ENCODE results near the gene S100PBP. TPM values are rescaled to one million over a fixed set of nuclear protein-coding genes. Genes with fewer than 3 reads are reported as not detected.

Gene S100PBP
- total and polyA plus RNA-seq, 2 donors from 2014 or later = 14.3 to 40.1 TPM

DNA sequence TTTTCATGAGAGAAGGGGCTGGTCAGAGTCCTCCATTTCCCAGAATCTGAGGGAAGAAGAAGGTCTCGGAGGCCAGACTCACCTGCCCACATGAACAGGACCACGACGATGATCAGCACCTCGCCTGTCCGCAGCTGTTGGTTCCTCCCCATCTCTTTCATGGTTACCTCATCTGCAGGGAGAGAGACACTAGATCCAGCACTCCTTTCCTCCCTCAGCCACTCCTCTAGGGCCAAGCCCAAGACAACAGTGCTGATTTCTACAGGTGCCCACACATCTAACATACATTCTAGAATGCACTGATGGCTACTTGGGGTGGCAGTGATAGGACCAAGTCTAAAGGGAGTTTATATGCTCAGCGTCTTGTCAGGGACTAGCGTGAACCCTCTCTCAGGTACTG, 50.2 kb downstream of the S100PBP start:
- intact Hi-C loops (cut with DNase I) = no loop called here
- no peak for TF ChIP-seq CTCF (IDR thresholded peaks at IDR 0.05; ENCODE audit: borderline replicate concordance, extremely low read depth, insufficient read depth)
- Histone ChIP-seq H3K27ac (ENCODE audit: low read depth in 2 of 2, low read length in 2 of 2) (no peak overlapping the region), H3K4me1 (ENCODE audit: control insufficient read depth in 2 of 3, insufficient read depth in 2 of 3, low read depth in 1 of 3, low read length in 3 of 3) (peaks cover 0 to 13% (median 9%) of the 10 kb centered on the region in 3 donors), H3K36me3 (ENCODE audit: control insufficient read depth in 2 of 3, insufficient read depth in 3 of 3, low read length in 3 of 3) (no peaks in the 10 kb centered on the region), H3K9ac (ENCODE audit: low read length in 3 of 3) (no peak overlapping the region), H3K4me3 (ENCODE audit: low read length in 3 of 3) (no peak overlapping the region), H3K9me3 (ENCODE audit: control insufficient read depth in 2 of 3, insufficient read depth in 1 of 3, low read length in 3 of 3) (no peaks in the 10 kb centered on the region), H3K27me3 (ENCODE audit: control insufficient read depth, insufficient read depth, low read length) (no peaks in the 10 kb centered on the region)
- DNase-seq (no peak), FAIRE-seq (no peak)

GRCh38 chr1:32868085-32868484, 50.6 kb downstream of the S100PBP start:
- FAIRE-seq (no peak), DNase-seq (no peak)
- no peaks in the 10 kb centered on the region for H3K27me3 ChIP-seq (ENCODE audit: control insufficient read depth, insufficient read depth, low read length)
- intact Hi-C loops (cut with DNase I) = no loop called here
- TF ChIP-seq CTCF (IDR thresholded peaks at IDR 0.05; ENCODE audit: borderline replicate concordance, extremely low read depth, insufficient read depth) = no peak
- H3K27ac ChIP-seq (ENCODE audit: low read depth in 2 of 2, low read length in 2 of 2) = no peak overlapping the region
- no peaks in the 10 kb centered on the region for H3K9me3 ChIP-seq (ENCODE audit: control insufficient read depth in 2 of 3, insufficient read depth in 1 of 3, low read length in 3 of 3)
- H3K4me1 ChIP-seq (ENCODE audit: control insufficient read depth in 2 of 3, insufficient read depth in 2 of 3, low read depth in 1 of 3, low read length in 3 of 3) = peaks cover 0 to 13% (median 9%) of the 10 kb centered on the region in 3 donors
- H3K4me3 ChIP-seq (ENCODE audit: low read length in 3 of 3) = no peak overlapping the region
- no peaks in the 10 kb centered on the region for H3K36me3 ChIP-seq (ENCODE audit: control insufficient read depth in 2 of 3, insufficient read depth in 3 of 3, low read length in 3 of 3)
- H3K9ac ChIP-seq (ENCODE audit: low read length in 3 of 3) = no peak overlapping the region

- H3K4me1 ChIP-seq (ENCODE audit: control insufficient read depth in 2 of 3, insufficient read depth in 2 of 3, low read depth in 1 of 3, low read length in 3 of 3) = peaks cover 0 to 13% (median 9%) of the 10 kb centered on the region in 3 donors
- H3K9ac ChIP-seq (ENCODE audit: low read length in 3 of 3) = no peak overlapping the region
- no peak overlapping the region for H3K4me3 ChIP-seq (ENCODE audit: low read length in 3 of 3)
- intact Hi-C loops (cut with DNase I) = no loop called here
- no peaks in the 10 kb centered on the region for H3K9me3 ChIP-seq (ENCODE audit: control insufficient read depth in 2 of 3, insufficient read depth in 1 of 3, low read length in 3 of 3)
- no peaks in the 10 kb centered on the region for H3K27me3 ChIP-seq (ENCODE audit: control insufficient read depth, insufficient read depth, low read length)
- TF ChIP-seq CTCF (IDR thresholded peaks at IDR 0.05; ENCODE audit: borderline replicate concordance, extremely low read depth, insufficient read depth) = no peak
- no peak overlapping the region for H3K27ac ChIP-seq (ENCODE audit: low read depth in 2 of 2, low read length in 2 of 2)
- H3K36me3 ChIP-seq (ENCODE audit: control insufficient read depth in 2 of 3, insufficient read depth in 3 of 3, low read length in 3 of 3) = no peaks in the 10 kb centered on the region
- no peak for DNase-seq
- no peak for FAIRE-seq
Observed at GRCh38 chr1:32868806-32869455, 51.5 kb downstream of the S100PBP start.
